DMS 273 (cell line): ENCODE measurements around the gene ARHGAP15.

Experiments used
- DNase-seq: peaks from one replicate; lab custom pipeline; 2025; ENCODE audit not compliant: unreplicated experiment; lab: John Stamatoyannopoulos, UW

Gene ARHGAP15

DNA sequence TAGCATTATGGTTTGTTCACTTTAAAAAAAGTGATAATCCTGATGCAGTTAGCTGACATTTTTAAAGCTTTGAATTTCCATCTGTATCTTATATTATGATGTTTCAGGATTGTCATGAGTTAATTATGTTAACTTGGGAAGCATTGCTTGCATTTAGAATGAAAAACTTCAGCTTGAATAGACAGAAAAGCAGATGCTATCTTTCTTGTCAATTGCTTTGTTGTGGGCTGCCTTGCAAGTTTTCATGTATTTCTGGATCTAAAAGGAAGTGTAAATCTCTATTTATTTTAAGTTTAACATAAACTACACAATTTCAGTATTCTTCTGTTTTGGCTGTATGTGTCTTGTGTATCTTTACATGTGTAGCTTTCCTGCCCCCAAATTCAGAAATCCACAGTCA is 479.5 kb downstream of the ARHGAP15 start:
- DNase-seq = no peak

DNA sequence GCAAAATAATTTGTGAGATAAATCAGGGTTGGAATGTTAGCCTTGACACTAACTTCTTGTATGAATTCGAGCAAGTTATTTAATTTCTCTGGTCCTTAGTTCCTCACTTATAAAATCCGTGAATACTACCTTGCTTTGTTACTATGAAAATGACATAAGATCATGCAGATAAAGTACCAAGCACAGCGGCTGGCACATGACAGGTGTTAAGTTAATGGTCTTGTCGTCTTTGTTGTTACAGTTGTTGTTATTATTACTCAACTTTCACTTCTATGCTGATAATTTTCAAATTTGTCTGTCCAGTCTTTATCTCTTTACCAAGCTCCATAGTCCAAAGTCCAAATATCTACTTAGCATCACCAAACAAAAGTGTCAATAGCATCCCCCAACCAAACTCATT is 482.1 kb downstream of the ARHGAP15 start:
- no peak for DNase-seq

DNA sequence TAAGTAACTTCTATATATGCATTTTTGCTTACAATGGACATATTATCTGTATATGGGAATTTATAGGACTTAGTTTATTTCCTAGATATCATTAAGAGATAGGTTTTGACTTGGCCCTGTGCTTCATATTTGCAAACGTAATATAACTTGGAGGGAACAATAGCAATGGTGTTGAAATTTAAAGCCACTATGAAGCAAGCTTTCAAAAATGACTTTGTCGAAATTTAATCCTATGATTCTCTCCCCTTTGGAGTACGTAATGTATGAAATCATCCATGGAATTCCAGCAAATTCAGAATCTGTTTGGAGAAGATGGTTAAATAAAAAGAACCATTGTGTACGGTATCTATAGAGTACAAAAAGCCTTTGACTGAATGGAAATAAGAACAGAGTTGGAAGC is 486.3 kb downstream of the ARHGAP15 start:
- no peak for DNase-seq

- DNase-seq = no peak
Measured at GRCh38 chr2:143616452-143616851, 487.2 kb downstream of the ARHGAP15 start.

- DNase-seq = peak; percentile 5
Measured at GRCh38 chr2:143617803-143618415, 488.7 kb downstream of the ARHGAP15 start.

- DNase-seq = no peak
Measured at GRCh38 chr2:143622106-143622505, 492.9 kb downstream of the ARHGAP15 start.

DNA sequence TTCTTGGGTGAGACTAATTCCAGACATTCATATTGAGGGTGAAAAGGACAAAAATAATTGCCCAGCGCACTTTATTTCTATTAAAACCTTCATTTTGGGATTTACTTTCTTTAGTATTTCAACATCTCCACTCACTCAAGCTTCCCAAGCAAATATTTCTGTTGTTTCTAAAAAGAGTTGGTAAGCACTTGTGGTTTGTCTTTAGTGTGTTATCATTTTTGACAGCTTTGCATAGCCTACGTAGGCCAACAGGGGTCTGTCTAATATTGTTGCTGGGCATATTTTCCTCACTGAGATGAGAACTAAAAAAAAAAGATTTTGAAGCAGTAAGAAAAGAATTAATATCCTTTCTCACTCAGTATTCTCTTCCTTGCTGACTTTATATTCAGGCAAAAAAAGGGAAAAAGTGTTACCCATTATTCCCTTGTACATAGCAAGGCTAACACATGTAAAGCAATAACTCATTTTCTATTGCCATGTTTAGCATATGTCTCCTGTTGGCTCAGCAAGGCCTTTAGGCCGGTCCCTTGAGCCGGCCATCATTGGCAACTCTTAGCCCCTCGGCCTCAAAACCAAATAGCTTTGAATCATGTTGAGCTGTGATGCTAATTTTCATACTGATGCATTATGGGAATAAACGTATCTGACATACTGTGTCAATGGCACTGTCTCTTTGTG is 494.2 kb downstream of the ARHGAP15 start:
- peak; percentile 10 for DNase-seq

GRCh38 chr2:143623909-143624260 is 494.7 kb downstream of the ARHGAP15 start:
- no peak for DNase-seq

GRCh38 chr2:143629340-143629739 is 500.1 kb downstream of the ARHGAP15 start:
- DNase-seq = no peak

- DNase-seq = no peak
Measured at GRCh38 chr2:143632751-143633374, 503.6 kb downstream of the ARHGAP15 start.

GRCh38 chr2:143633419-143633818 is 504.2 kb downstream of the ARHGAP15 start:
- DNase-seq = no peak

DNA sequence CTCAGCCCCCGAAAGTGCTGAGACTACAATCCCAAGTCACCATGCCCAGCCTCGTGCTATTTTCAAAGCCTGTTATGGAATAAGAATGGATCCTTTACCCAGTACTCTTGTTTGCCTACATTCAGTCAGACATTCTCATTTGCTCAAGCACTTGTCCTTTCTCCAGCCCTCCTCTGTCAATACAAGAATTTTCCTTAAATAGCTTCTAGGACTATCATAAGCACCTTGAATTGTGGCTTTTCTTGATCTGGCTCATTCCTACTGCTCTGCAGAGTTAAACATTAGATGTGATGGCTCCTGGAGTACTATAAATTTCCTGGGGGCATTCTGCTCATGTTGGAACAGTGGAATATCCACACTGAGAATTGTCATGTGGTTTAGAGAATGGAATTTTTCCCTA is 506.1 kb downstream of the ARHGAP15 start:
- DNase-seq = no peak

GRCh38 chr2:143635936-143636335 is 506.7 kb downstream of the ARHGAP15 start:
- no peak for DNase-seq

- DNase-seq = peak; percentile 27
Measured at GRCh38 chr2:143640826-143641225, 511.6 kb downstream of the ARHGAP15 start.

- DNase-seq = no peak
Measured at GRCh38 chr2:143645921-143646645, 516.9 kb downstream of the ARHGAP15 start.

- no peak for DNase-seq
Measured at GRCh38 chr2:143649226-143649740, 520.1 kb downstream of the ARHGAP15 start.

GRCh38 chr2:143652692-143653091 is 523.5 kb downstream of the ARHGAP15 start:
- DNase-seq = no peak

GRCh38 chr2:143668234-143668633 is 539.0 kb downstream of the ARHGAP15 start:
- no peak for DNase-seq

DNA sequence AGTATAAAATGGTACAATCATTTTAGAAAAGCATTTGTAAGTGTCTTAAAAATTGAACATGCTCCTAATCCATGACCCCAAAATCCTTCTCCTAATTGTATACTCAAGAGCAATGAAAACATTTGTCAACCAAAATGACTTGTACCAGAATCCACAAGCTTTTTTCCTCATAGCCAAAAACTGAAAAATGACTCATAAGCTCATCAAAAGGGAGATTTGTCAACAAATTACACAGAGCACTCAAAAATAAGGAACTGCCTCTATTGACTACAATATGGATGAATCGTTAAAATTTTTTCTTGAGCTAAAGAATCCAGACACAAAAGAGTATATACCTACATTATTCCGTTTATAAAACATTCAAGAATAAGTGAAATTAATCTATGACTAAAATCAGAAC is 544.8 kb downstream of the ARHGAP15 start:
- DNase-seq = no peak

- no peak for DNase-seq
Measured at GRCh38 chr2:143675021-143675420, 545.8 kb downstream of the ARHGAP15 start.

GRCh38 chr2:143679617-143680016 is 550.4 kb downstream of the ARHGAP15 start:
- DNase-seq = peak; percentile 74
